Activated CD4-positive, alpha-beta T cell treated with anti-CD3 and anti-CD28 coated beads, Interleukin-2, Interleukin-6, amounts not matched to agents 100 ng/mL and 50 ng/mL, durations not matched to agents 16 hours and 8 hours (primary cell): ENCODE measurements around the gene GHRH.
A peak's percentile ranks its signal among the peaks of the same experiment; 100 is the strongest.

Experiments used
- DNase-seq: peaks from one replicate; pipeline ENCODE4 v3.0.0-alpha.2; 2020

GHRH gene, protein sequence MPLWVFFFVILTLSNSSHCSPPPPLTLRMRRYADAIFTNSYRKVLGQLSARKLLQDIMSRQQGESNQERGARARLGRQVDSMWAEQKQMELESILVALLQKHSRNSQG

DNA sequence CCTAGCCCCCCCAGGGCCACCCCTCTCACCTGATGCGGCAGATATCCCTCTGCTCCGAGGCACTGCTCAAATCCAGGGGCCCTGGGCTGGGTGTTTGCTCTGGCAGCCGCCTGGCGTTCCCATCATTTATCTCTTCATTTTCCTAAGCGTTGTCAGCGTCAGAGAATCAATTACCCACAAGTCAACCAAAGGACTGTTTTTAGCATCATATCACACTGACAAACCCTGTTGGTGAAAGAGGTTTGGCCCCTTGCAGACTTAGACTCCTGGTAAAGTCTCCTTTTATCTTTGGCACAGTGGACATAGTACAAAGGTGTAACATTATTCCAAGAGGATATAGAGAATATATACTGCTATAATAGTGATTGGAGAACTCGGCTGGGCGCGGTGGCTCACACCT is at the start of gene GHRH:
GHRH (minus strand) TSS at position 101 of the 400 bp plus-strand sequence. CDS start 4,925 bp downstream, outside the sequence.
- DNase-seq: no peak

GRCh38 chr20:37310951-37311350 is 49.3 kb upstream of the GHRH start:
- DNase-seq: no peak

DNA sequence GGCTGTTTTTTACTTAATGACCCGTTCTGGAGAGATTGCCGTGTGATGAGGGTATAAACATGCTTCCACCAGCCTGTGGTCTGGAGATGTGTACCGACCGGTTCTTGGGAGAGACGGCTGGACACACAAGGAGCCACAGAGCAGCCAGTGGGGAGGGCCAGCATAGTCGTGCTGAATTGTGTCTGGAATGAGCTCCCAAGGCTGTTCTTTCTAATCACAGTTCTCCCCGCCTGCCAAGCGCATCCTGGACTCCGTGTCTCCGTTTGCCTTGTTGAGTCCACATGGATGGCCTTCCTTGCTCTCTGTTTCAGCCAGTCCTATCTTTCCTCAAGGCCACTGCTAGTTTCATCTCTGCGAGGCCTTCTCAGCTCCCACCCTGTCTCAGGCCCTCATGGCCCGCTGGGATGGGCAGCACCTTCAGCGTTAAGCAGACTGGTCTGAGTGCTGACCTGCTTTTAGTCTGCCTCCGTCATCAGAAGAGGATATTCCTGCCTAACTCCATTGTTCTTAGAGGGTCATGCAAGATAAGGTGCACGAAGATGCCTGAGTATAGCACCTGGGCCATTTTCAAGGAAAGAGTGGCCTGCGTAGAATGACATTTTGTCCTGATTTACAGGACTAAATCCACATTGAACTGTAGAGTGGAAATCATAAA is 48.4 kb upstream of the GHRH start:
- no peak for DNase-seq

DNA sequence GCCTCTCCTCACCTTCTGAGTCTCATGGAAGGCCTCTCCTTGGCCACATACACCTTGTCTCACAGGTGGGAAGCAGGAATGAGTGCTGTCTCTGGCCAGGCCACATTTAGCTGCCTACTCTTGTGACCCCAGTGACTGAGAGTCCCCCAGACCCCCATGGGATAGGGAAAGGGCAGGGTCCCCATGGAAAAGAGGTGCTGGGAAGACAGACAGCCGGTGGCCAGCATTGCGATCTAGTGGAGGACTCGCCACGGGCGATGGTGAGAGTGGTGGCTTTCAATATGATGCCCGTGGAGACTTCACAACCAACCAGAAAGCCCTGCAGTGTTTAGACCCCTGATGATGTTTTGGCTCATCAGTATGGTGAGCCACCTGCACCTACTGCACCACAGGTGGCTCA is 47.7 kb upstream of the GHRH start:
- DNase-seq: no peak

DNA sequence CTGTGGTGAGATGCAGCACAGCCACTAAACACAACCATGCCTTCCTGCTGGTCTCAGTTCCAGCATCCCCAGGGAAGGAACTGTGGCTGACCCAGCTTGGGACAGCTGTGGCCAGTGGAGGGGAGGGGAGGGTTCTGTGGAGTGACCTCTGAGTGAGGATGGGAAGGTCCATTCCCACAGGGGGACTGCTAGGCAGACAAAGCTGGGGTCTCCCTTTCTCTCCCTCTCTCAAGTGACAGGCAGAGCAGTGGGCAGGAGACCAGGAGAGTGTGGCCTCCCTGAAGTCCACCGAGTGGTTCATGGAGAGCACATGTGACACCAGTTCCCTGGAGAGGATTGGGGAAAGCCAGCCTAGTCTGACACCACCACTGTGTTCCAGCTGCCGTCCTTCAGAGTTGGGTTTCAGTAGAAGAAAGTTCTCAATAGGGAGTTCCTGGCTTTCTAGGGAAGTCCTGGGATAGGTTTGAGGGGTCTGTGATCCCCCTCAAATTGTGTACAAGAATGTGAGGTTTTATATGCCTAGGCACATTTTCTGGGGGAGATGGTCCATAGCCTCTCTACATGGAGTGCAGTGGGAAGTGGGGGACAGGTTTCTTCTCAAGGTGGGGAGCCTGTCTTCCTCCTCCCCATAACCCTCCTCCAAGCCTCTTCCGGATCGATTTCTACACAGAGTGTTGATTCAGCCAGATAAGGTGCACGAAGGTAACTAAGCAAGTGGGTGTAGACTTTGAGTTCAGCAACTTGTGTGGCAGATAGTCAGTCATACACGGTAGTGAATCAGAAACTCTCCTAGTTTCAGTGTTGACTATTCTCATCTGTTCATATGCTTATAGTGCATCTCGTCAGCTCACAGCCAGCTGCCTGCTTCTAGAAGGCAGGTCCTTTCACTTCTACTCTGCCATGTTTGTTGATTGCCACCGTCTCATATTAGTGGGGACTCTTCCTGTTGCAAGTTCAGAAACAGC is 46.8 kb upstream of the GHRH start:
- peak; percentile 34 for DNase-seq

- DNase-seq: no peak
Measured at GRCh38 chr20:37305839-37306238, 44.2 kb upstream of the GHRH start.

- no peak for DNase-seq
Measured at GRCh38 chr20:37305079-37305478, 43.5 kb upstream of the GHRH start.

DNA sequence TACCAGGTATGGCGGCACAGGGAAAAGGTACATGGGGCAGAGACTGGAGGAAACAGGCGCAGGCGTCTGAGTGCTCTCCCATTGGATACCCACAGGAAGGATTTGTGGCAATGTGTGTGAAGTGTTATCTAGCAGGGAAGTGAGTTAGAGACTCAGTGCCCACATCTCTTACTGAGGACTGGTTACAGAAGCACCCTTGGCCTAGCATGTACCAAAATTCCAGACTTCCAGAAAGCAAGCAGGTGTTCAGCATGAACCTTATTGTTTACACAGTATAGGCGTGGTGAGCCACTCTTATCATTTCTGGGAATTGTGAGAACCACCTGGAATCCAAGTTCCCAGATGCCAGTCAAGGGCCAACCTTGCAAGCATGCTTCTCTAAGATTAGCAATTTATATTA is 42.0 kb upstream of the GHRH start:
- no peak for DNase-seq

DNA sequence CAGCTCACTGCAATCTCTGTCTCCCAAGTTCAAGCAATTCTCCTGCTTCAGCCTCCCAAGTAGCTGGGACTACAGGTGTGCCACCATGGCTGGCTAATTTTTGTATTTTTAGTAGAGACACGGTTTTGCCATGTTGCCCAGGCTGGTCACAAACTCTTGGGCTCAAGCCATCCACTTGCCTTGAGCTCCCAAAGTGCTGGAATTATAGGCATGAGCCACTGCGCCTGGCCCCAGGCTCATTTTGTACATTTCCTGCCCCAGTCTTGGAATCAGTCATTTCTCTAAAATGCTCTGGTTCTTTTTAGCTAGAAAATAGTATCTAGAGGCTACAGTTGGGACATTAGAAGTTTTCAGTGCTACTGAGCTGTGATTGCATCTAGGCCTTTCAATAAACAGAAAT is 41.4 kb upstream of the GHRH start:
- no peak for DNase-seq

- DNase-seq: no peak
Measured at GRCh38 chr20:37301558-37301957, 39.9 kb upstream of the GHRH start.

DNA sequence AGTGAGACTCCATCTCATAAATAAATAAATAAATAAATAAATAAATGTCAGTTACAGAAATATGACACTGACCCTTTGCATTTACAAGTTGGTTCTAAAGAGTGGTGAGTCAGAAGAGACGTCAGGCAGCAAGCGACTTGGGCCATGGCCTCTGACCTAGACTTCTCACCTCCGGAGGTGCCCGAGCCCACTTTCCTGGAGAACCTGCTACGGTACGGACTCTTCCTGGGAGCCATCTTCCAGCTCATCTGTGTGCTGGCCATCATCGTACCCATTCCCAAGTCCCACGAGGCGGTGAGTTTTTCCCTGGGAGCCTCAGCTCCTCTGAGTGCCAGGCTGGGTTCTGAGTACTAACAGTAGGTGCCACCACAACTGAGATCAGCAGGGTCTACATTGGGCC is 39.5 kb upstream of the GHRH start:
- no peak for DNase-seq

DNA sequence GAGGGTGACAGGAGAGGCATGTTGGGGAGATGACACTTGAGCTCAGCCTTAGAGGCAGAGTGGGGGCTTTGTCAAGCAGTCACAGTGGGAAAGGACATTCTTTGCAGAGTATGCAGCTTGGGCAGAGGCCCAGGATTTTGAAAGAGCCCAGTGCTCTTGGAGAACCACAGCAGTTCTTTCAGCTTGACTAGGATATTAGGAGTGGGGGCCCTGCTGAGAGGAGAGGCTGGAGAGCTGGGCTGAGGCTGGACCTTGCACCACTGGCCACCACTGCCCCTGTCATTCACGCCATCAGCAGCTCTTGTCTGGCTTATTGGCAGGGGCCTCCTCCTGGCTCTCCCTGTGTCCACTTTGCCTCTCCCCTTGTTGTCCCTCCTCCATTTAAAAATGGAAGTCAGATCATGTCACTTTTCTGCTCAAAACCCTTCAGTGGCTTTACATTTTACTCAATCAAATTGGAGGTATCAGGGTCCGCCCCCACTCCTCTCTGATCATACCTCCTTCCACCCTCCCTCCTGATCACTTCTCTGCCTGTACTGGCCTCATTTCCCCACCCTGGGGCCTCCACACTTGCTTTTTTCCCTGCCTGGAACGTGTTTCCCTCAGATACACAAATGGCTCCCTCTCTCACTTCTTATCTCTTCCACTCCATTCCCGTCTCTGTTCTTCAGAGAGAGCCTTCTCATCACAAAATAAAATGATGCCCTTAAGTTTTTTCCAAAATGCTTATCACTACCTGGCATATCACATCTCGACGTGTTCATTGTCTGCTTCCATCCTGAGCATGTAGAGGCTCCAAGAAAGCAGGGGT is 38.3 kb upstream of the GHRH start:
- DNase-seq: no peak

DNA sequence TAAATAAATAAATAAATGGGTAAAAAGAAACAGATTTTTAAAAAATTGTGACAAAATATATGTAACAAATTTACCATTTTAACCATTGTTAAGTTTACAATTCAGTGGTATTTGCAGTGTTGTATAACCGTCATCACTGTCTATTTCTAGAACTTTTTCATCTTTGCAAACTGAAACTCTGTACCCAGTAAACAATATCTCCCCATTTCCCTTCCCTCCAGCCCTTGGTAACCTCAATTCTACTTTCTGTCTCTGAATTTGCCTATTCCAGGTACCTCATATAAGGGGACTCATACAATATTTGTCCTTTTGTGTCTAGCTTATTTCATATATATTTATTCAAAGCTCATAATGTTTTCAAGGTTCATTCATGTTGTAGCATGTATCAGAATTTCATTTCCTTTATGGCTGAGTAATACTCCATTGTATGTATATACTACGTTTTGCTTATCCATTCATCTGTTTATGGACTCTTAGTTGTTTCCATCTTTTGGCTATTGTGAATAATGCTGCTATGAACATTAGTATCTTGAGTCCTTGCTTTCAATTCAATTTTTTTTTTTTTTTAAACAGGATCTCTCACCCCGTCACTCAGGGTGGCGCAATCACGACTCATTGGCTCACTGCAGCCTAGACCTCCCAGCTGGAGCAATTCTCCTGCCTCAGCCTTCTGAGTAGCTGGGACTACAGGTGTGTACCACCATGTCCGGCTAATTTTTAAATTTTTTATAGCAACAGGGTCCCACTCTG is 36.8 kb upstream of the GHRH start:
- no peak for DNase-seq

DNA sequence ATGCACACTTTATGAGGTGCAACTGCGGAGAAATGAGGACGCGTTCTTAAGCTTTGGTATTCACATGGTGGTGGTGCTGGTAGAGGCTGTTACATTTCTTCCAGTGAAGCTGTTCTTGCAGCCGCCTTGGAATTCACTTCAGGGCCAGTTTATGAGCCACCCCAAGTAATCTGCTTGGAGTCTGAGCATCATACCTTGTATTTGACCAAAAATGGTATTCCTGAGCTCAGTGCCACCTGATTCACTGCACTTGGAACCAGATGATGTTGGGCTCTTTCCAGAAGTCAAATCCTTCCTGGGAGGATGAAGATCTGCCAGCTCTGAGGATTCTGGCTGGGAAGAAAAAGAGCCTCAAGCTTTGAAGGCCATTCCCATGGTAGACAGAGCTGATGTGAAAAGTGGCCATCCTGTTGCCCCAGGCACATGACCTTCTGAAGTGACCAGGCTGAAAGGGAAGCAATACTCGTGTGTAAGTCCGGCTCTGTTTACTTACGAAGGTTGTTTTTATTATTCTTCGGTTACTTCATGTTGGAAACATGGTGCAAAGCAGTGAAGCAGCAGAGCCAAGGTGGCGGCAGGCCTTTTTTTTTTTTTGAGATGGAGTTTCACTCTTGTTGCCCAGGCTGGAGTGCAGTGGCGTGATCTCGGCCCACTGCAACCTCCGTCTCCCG is 35.6 kb upstream of the GHRH start:
- no peak for DNase-seq

DNA sequence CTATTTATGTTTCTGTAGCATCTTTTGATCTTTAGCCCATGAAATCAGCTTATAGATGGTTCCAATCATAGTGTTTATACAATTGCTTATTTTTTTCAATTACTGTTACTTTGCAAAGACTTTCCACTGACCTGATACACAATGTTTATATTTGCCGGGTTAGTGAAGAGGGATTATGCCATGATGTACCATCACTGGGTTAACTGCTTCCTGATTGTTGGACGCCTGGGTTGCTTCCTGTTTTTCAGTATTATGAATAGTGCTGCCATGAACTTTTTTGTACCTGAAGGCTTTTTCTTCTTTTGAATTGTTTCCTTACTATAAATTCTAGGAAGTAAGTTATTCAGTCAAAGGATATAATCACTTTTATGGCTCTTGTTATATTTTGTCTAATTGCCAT is 34.8 kb upstream of the GHRH start:
- DNase-seq: no peak

DNA sequence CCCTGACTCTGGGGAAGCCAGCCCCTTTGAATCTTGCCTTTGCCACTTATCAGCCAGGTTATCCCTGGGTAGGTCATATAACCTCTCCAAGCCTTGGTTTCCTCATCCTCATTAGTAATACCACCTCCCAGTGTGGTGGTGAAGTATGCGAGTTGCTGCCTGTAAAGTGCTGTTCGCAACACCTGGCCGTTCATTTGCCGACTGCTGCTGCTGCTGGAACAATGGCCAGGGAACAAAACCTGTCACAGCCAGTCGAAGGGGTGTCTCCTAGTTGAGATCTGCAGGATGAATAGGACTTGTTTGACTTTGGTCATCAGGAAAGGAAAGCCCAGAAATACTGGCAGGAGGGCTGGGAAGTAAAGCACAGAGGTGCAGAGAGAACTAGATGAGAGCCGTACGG is 34.0 kb upstream of the GHRH start:
- DNase-seq: no peak

DNA sequence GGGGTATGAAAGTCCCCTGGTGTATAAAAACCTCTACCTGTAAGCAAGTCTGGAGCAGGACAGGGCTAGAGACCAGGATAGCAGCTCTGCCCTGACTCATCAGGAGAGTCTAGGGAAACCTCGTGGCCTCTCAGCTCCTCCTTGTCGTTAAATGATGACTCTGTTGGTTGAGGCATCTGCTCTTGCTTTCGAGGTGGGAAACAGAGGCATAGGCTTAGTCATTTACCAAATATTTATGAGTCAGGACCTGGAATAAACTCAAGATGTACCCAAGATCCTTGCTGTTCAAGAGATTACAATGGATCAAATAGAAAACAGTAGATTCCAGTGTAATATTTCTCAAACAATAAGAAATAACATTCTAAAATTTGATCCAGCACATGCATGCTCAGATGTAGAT is 33.4 kb upstream of the GHRH start:
- DNase-seq: peak; percentile 58

DNA sequence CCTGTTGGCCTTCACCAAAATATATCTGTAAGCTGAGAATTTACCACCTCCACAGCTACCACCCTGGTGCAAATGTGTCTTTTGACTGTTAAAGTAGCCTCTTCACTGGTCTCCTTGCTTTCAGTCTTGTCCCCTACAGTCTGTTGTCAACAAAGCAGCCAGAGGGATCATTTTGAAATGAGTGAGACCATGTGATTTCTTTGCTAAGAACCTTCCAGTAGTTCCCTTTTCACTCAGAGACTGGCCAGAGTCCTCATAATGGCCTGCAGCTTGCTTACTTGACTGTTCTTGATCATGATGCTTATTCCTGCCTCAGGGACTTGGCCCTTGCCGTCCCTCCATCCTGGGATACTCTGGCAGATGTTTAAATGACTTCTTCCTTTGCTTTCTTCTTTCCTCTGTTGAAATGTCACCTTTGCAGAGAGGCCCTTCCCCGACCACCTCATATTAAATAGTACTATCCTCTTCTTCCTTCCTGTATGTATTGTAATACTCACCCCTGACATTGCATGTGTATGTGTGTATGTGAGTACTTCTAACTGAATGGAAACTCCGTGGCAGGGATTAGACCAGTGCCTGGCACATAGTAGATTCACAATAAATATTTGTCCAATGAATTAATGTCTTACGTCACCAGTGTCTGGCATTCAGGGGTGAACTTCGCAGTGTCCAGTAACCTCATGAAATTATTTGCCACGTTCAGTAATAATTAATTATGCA is 32.8 kb upstream of the GHRH start:
- no peak for DNase-seq

DNA sequence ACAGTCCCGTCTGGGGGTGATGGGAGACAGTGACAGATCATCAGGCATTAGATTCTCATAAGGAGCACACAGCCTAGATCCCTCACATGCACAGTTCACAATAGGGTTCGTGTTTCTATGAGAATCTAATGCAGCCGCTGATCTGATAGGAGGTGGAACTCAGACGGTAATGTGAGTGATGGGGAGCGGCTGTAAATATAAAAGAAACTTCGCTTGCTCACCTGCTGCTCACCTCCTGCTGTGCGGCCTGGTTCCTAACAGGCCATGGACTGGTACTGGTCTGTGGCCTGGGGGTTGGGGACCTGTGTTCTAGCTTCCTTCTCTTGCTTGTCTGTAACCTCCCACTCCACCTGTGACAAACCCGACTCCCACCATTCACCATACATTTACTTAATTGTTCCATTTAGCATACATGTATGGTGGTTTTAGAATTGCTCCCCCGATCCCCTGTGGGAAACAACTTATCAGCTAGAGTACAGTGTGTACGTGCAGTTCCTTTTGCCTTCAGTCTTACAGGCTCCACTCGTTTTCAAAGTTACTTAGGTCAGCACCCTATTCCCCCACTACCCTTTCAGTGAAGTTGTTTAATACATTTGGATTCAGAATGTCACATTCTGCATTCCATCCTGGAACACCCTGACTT is 31.8 kb upstream of the GHRH start:
- DNase-seq: no peak

DNA sequence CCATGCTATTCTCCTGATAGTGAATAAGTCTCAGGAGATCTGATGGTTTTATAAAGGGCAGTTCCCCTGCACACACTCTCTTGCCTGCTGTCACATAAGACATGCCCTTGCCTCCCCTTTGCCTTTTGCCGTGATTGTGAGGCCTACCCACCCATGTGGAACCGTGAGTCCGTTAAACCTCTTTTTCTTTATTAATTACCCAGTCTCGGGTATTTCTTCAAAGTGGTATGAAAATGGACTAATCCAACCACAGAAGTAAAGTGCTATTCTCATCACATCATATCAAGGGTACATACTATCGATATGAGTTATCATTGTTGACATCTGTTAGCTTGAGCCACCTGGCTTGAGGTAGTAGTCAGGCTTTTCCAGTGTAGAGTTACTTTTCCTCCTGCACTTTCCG is 30.1 kb upstream of the GHRH start:
- DNase-seq: no peak
